GM21390 (cell line): Measurements from ENCODE around the gene WDR46.
A peak's percentile ranks its signal among the peaks of the same experiment; 100 is the strongest.

Experiments used
- ATAC-seq: cut with Tn5 transposase; IDR thresholded peaks from one replicate; pipeline ENCODE4 v1.9.1; 2021; ENCODE audit not compliant: unreplicated experiment

The WDR46 gene

GRCh38 chr6:33288921-33289783, at the start of gene WDR46, which contains the start of gene PFDN6:
Gene WDR46, minus strand, starts transcription at chr6:33289239. Its CDS starts 69 bp downstream, at chr6:33289170.
Gene PFDN6, plus strand, starts transcription at chr6:33289601. Its CDS starts 256 bp downstream, at chr6:33289857.
- ATAC-seq: peak; percentile 84

- ATAC-seq: no peak
These were observed 47.5 kb upstream of the WDR46 start for GRCh38 chr6:33336495-33336894.

- ATAC-seq: no peak
These were observed 46.9 kb upstream of the WDR46 start for GRCh38 chr6:33335916-33336315.

- ATAC-seq: no peak
These were observed 44.6 kb upstream of the WDR46 start for GRCh38 chr6:33333666-33334065.

- ATAC-seq: no peak
These were observed 41.7 kb upstream of the WDR46 start for GRCh38 chr6:33330736-33331135.

- no peak for ATAC-seq
These were observed 40.0 kb upstream of the WDR46 start for GRCh38 chr6:33329058-33329457.

- no peak for ATAC-seq
These were observed 35.1 kb upstream of the WDR46 start for GRCh38 chr6:33324125-33324524.

GRCh38 chr6:33323623-33323948, 34.5 kb upstream of the WDR46 start:
- ATAC-seq: no peak

GRCh38 chr6:33321227-33321626, 32.2 kb upstream of the WDR46 start:
- no peak for ATAC-seq

GRCh38 chr6:33320315-33321181, 31.5 kb upstream of the WDR46 start:
- no peak for ATAC-seq

GRCh38 chr6:33319939-33320314, 30.9 kb upstream of the WDR46 start:
- no peak for ATAC-seq

GRCh38 chr6:33318426-33319073, 29.5 kb upstream of the WDR46 start:
- ATAC-seq: no peak

GRCh38 chr6:33317669-33318425, 28.8 kb upstream of the WDR46 start, which contains the start of gene ZBTB22:
Gene ZBTB22, minus strand, starts transcription at chr6:33317744. Its CDS starts 828 bp downstream, at chr6:33316916.
- peak; percentile 37 for ATAC-seq

GRCh38 chr6:33317419-33317668, 28.3 kb upstream of the WDR46 start:
- no peak for ATAC-seq

- ATAC-seq: no peak
These were observed 27.8 kb upstream of the WDR46 start for GRCh38 chr6:33316603-33317418.

GRCh38 chr6:33315793-33316602, 27.0 kb upstream of the WDR46 start:
- no peak for ATAC-seq

- ATAC-seq: no peak
These were observed 26.1 kb upstream of the WDR46 start for GRCh38 chr6:33314943-33315792.

- no peak for ATAC-seq
These were observed 25.5 kb upstream of the WDR46 start for GRCh38 chr6:33314515-33314942.
